Ectodermal cell (in vitro differentiated cells): Measurements from ENCODE around the gene VTI1A.

Experiments
- H3K27ac ChIP-seq: 2 replicates; pipeline ENCODE4 v1.7.0; 2013; ENCODE audit warnings: mild to moderate bottlenecking, low read depth, low read length; ENCODE audit not compliant: insufficient read depth, poor library complexity, severe bottlenecking
- H3K27me3 ChIP-seq: 2 replicates; pipeline ENCODE4 v1.7.0; 2013; ENCODE audit warnings: mild to moderate bottlenecking, low read length; ENCODE audit not compliant: insufficient read depth, control insufficient read depth, poor library complexity, severe bottlenecking
- H3K36me3 ChIP-seq: one replicate; pipeline ENCODE4 v1.7.0; 2013; ENCODE audit warnings: low read length; ENCODE audit not compliant: control insufficient read depth, insufficient read depth
- H3K4me1 ChIP-seq: one replicate; pipeline ENCODE4 v1.7.0; 2013; ENCODE audit warnings: low read length; ENCODE audit not compliant: control insufficient read depth, insufficient read depth
- H3K4me3 ChIP-seq: 2 replicates; pipeline ENCODE4 v1.7.0; 2013; ENCODE audit warnings: low read depth, low read length, control low read depth; ENCODE audit not compliant: insufficient read depth
- H3K9me3 ChIP-seq: 2 replicates; pipeline ENCODE4 v1.7.0; 2013; ENCODE audit warnings: mild to moderate bottlenecking, low read length, moderate library complexity; ENCODE audit not compliant: control insufficient read depth
- WGBS, 2 experiments: methylation state at CpG; one replicate each; pipeline ENCODE4 v1.1.7; 2013; ENCODE audit warnings: missing lambda C conversion rate in 2 of 2; 5-methylcytosine and 5-hydroxymethylcytosine counted together

The VTI1A gene

GRCh38 chr10:112794201-112794600, 347.2 kb downstream of the VTI1A start:
- 92 to 94% methylated on average over 4 of the region's 4 CpGs for WGBS, 2 experiments
- no peaks in the 10 kb centered on the region for H3K9me3 ChIP-seq
- no peaks in the 10 kb centered on the region for H3K36me3 ChIP-seq
- H3K27ac ChIP-seq, result no peak overlapping the region
- no peak overlapping the region for H3K4me3 ChIP-seq
- H3K4me1 ChIP-seq, result peaks cover 10% of the 10 kb centered on the region
- no peaks in the 10 kb centered on the region for H3K27me3 ChIP-seq

GRCh38 chr10:112795067-112795466, 348.1 kb downstream of the VTI1A start:
- 95 to 100% methylated on average over 2 of the region's 2 CpGs for WGBS, 2 experiments
- no peak overlapping the region for H3K4me3 ChIP-seq
- no peak overlapping the region for H3K27ac ChIP-seq
- no peaks in the 10 kb centered on the region for H3K9me3 ChIP-seq
- H3K27me3 ChIP-seq, result no peaks in the 10 kb centered on the region
- H3K4me1 ChIP-seq, result peaks cover 10% of the 10 kb centered on the region
- H3K36me3 ChIP-seq, result no peaks in the 10 kb centered on the region

DNA sequence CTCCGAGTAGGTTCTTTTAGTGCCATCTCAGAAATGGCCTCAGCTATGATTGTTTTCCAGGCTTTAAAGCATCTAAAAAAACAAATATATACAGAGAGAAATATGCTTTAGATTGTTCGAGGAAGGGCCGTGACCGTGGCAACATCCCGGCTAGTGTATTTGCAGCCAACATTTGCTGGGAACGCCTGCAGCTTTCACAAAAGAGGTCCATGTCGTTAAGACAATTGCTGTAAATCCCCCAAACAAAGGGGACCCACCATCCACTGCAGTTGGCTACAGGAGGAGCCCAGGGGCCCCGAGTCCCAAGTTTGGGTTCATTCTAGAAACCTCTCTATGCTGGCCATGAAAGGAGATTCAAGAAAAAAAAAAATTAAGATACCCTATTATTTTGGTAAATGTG, 350.2 kb downstream of the VTI1A start:
- no peak overlapping the region for H3K27ac ChIP-seq
- 32 to 35% methylated on average over 7 to 8 of the region's 8 CpGs for WGBS, 2 experiments
- peaks cover 10% of the 10 kb centered on the region for H3K4me1 ChIP-seq

GRCh38 chr10:112797855-112798254, 350.8 kb downstream of the VTI1A start:
- Histone ChIP-seq H3K4me3 (no peak overlapping the region), H3K27ac (no peak overlapping the region), H3K9me3 (no peaks in the 10 kb centered on the region), H3K36me3 (no peaks in the 10 kb centered on the region), H3K27me3 (no peaks in the 10 kb centered on the region), H3K4me1 (peaks cover 10% of the 10 kb centered on the region)
- WGBS, 2 experiments, result 44 to 50% methylated on average over 9 of the region's 9 CpGs

More for the DNA sequence above, 350.2 kb downstream of the VTI1A start:
- H3K9me3 ChIP-seq, result no peaks in the 10 kb centered on the region
- no peaks in the 10 kb centered on the region for H3K27me3 ChIP-seq
- H3K4me3 ChIP-seq, result no peak overlapping the region
- H3K36me3 ChIP-seq, result no peaks in the 10 kb centered on the region

DNA sequence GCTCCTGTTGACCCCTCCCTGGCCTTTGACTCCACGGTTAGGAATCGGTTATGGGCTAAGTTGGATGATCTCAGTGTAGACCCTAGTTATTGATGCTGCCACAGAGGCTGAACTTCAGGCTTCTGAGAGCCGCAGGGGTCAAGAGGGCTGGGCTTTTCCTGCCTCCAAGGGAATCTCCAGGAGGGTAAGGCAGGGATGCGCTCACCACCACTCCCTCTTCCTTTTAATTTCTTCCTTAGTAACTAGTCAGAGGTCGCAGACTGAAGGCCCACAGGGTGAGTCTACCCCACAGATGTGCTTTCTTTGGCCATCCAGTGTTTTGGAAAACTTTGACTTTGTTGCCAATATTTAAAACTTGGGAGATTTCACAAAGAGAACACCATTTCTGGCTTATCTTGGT, 352.0 kb downstream of the VTI1A start:
- H3K9me3 ChIP-seq, result no peaks in the 10 kb centered on the region
- no peak overlapping the region for H3K4me3 ChIP-seq
- no peaks in the 10 kb centered on the region for H3K36me3 ChIP-seq
- H3K27ac ChIP-seq, result no peak overlapping the region
- WGBS, 2 experiments, result 79 to 80% methylated on average over 5 of the region's 5 CpGs
- peaks cover 14% of the 10 kb centered on the region for H3K4me1 ChIP-seq
- H3K27me3 ChIP-seq, result no peaks in the 10 kb centered on the region

- WGBS, 2 experiments, result 94 to 95% methylated on average over 8 of the region's 8 CpGs
- Histone ChIP-seq H3K4me3 (no peak overlapping the region), H3K27me3 (no peaks in the 10 kb centered on the region), H3K36me3 (no peaks in the 10 kb centered on the region), H3K4me1 (peaks cover 20% of the 10 kb centered on the region), H3K27ac (no peak overlapping the region), H3K9me3 (no peaks in the 10 kb centered on the region)
Observed at GRCh38 chr10:112799726-112800510, 352.9 kb downstream of the VTI1A start.

DNA sequence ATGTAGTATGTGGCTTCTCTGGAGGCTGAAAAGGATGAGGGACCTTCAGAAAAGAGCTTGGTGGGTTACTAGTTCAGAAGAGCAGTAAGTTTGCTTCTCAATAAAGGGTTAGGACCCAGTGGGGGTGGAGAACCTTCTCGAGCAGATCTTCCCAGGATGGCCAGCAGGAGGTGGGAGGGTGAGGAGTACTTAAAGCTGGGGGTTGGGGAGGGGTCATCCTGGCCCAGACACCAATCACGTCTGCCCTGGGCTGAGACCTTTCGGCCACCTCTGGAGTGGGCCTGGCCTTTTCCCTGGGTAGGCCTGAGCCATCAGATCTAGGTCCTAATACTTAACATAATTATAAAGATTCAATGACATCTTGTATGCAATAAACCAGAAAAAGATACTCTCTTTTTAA, 354.0 kb downstream of the VTI1A start:
- Histone ChIP-seq H3K4me3 (no peak overlapping the region), H3K27ac (no peak overlapping the region), H3K27me3 (no peaks in the 10 kb centered on the region), H3K4me1 (peaks cover 20% of the 10 kb centered on the region), H3K9me3 (no peaks in the 10 kb centered on the region), H3K36me3 (no peaks in the 10 kb centered on the region)
- whole genome bisulfite sequencing, 2 experiments, result 65% methylated on average over 3 of the region's 3 CpGs

GRCh38 chr10:112801748-112802147, 354.7 kb downstream of the VTI1A start:
- H3K4me1 ChIP-seq, result peaks cover 18% of the 10 kb centered on the region
- H3K27me3 ChIP-seq, result no peaks in the 10 kb centered on the region
- H3K27ac ChIP-seq, result no peak overlapping the region
- H3K4me3 ChIP-seq, result no peak overlapping the region
- 92 to 93% methylated on average over 4 of the region's 4 CpGs for WGBS, 2 experiments
- no peaks in the 10 kb centered on the region for H3K36me3 ChIP-seq
- H3K9me3 ChIP-seq, result no peaks in the 10 kb centered on the region

- Histone ChIP-seq H3K27ac (no peak overlapping the region), H3K36me3 (no peaks in the 10 kb centered on the region), H3K9me3 (no peaks in the 10 kb centered on the region), H3K4me1 (peaks cover 12% of the 10 kb centered on the region), H3K27me3 (no peaks in the 10 kb centered on the region), H3K4me3 (no peak overlapping the region)
- 93 to 95% methylated on average over 5 of the region's 5 CpGs for WGBS, 2 experiments
Observed at GRCh38 chr10:112802411-112803022, 355.5 kb downstream of the VTI1A start.

DNA sequence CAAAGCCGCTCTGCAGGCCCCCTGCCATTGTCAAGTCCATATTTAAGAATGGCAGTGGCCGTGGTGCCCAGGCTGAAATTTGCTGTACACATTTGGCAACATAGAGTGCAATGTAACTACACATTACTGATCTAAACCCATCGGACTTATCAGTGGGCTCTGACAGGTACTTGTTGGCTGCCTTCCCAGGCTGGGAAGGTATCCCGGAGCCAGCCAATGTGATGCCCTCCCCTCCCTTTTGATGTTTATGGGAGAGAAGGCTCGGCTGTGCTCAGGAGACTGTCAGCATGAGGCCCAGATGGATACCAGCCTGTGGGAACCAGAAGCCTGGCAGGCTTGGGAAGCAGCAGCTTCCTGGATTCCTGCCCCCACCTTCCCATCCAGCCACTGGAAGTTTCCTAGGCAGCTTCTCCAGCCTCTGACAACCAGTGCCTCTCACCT, 357.0 kb downstream of the VTI1A start:
- 70 to 77% methylated on average over 5 of the region's 5 CpGs for WGBS, 2 experiments
- Histone ChIP-seq H3K4me3 (no peak overlapping the region), H3K9me3 (no peaks in the 10 kb centered on the region), H3K36me3 (no peaks in the 10 kb centered on the region), H3K27me3 (no peaks in the 10 kb centered on the region), H3K27ac (no peak overlapping the region), H3K4me1 (peaks cover 12% of the 10 kb centered on the region)
